Heart right ventricle (tissue), 16 donors: ENCODE measurements around the gene CERS1. TPM values are rescaled to one million over a fixed set of nuclear protein-coding genes. Genes with fewer than 3 reads are reported as not detected.

Experiments
- ATAC-seq, 8 donors: fragments of 200-7000 bp; cut with Tn5 transposase; one replicate each; pipeline ENCODE4 v1.9.1; 2020; ENCODE audit warnings: mild to moderate bottlenecking in 8 of 8, moderate library complexity in 8 of 8, moderate number of reproducible peaks in 1 of 8
- DNase-seq, 2 donors: peaks; one replicate each; pipeline ENCODE4 v3.0.0-alpha.2; 2020
- H3K27ac ChIP-seq, 10 donors: fragments of 200-600 bp; sonication (generic) in 2 of 10; one replicate each; pipeline versions ENCODE4 v1.5.0 to v1.8.0; 2020 to 2022; ENCODE audit warnings: mild to moderate bottlenecking in 3 of 10
- H3K27me3 ChIP-seq, 7 donors: fragments of 200-600 bp; one replicate each; pipeline ENCODE4 v1.8.0; 2021 to 2022; ENCODE audit warnings: mild to moderate bottlenecking in 2 of 7
- H3K36me3 ChIP-seq, 9 donors: fragments of 200-600 bp; sonication (generic) in 1 of 9; one replicate each; pipeline versions ENCODE4 v1.5.0 to v1.8.0; 2020 to 2022; ENCODE audit warnings: mild to moderate bottlenecking in 2 of 9
- H3K4me1 ChIP-seq, 9 donors: fragments of 200-600 bp; sonication (generic) in 1 of 9; one replicate each; pipeline versions ENCODE4 v1.5.0 to v1.8.0; 2020 to 2022; ENCODE audit warnings: mild to moderate bottlenecking in 4 of 9
- H3K4me3 ChIP-seq, 10 donors: fragments of 200-600 bp; sonication (generic) in 2 of 10; one replicate each; pipeline versions ENCODE4 v1.5.0 to v1.8.0; 2020 to 2022; ENCODE audit warnings: mild to moderate bottlenecking in 7 of 10, moderate library complexity in 2 of 10
- H3K9me3 ChIP-seq, 11 donors: fragments of 200-600 bp in 10 of 11; sonication (generic) in 2 of 11; one replicate each; pipeline versions ENCODE4 v1.5.0 to v1.8.0; 2013 to 2022; ENCODE audit warnings: mild to moderate bottlenecking in 2 of 11, control low read depth in 1 of 11, moderate library complexity in 1 of 11
- CTCF ChIP-seq, 9 donors: fragments of 200-600 bp; sonication (generic) in 2 of 9; IDR thresholded peaks; one replicate each; pipeline versions ENCODE4 v1.5.0 to v1.8.0; 2021 to 2022; ENCODE audit warnings: antibody characterized with exemption in 9 of 9, mild to moderate bottlenecking in 5 of 9, moderate library complexity in 1 of 9
- WGBS, 2 donors: extraction: QIAGEN DNeasy Blood & Tissue Kit; methylation state at CpG; one replicate each; pipeline ENCODE4 v1.1.7; 2013; ENCODE audit warnings: inconsistent platforms in 1 of 2; 5-methylcytosine and 5-hydroxymethylcytosine counted together
- intact Hi-C, 10 donors: fragments of 100-400 bp; cut with DNase I; formaldehyde crosslinking; loops; one replicate each; pipeline versions ENCODE4 v1.11.1 to v1.14.2; 2022
- polyA plus RNA-seq, 2 donors: library from polyadenylated mRNA; stranded (reverse); fragments of 200-250 nt; gene quantifications; one replicate each; pipeline ENCODE4 v1.2.3, GENCODE V29; 2013
- total RNA-seq, 10 donors: library from RNA; stranded (reverse); fragmentation: NEBNext Ultra II Directional in 3 of 10; extraction: Animal tissue kit (Norgen Biotek cat#: 25700) in 3 of 10; gene quantifications; one replicate each; pipeline versions ENCODE4 v1.2.1 to v1.2.4, GENCODE V29; 2021 to 2023
- donor health status: Arrhythmogenic right ventricular cardiomyopathy.
- donor health status: ischemic (EF 13 %, LVEDD 7.1; RV severe dilation, severe dysfunction).
- donor health status: healthy with polysubstance abuse.
- donor health status: DM: no; HTN: yes; CAD: no.
- donor health status: DM: no; HTN: no; CAD: no.
- donor health status: ischemic (EF 25% LVEDD 6.9; RV normal size, moderate dysfunction).
- donor health status: ischemic (EF 25% LVEDD 5.7; RV mildly dilated, moderate dysfunction).
- donor health status: healthy.
- donor health status: DM: yes; HTN: yes; CAD: no.
- donor health status: Ischemic cardiomyopathy.
- donor health status: ischemic (EF 35%, LVEDD 5.7; RV mildly dilated, moderate dysfunction).
- donor health status: nonischemic (EF 11% LVEDD 7.7; RV severe dilation, severe dysfunction).
- donor health status: DM: yes; HTN: yes; CAD: no.
- donor health status: PGD.
- donor health status: ischemic (EF 29% LVEDD 5.4; RV normal size, mild dysfunction).
- donor health status: nonischemic (EF 23%, LVEDD 6.1; RV moderate dilation, normal function).

Gene CERS1
- total and polyA plus RNA-seq, 12 donors: 0.37 to 3.3 (median 1.0) TPM

GRCh38 chr19:18863843-18864362, 32.1 kb downstream of the CERS1 start:
- DNase-seq (no peak), ATAC-seq (no peak)
- Histone ChIP-seq H3K27ac (no peak overlapping the region), H3K36me3 (peaks cover 12 to 96% (median 80%) of the 10 kb centered on the region in 9 donors), H3K9me3 (no peaks in the 10 kb centered on the region), H3K4me3 (no peak overlapping the region), H3K27me3 (peaks cover 0 to 7% (median 0%) of the 10 kb centered on the region in 7 donors), H3K4me1 (peaks cover 0 to 37% (median 18%) of the 10 kb centered on the region in 9 donors)
- no peak for TF ChIP-seq CTCF (IDR thresholded peaks at IDR 0.05)
- 68 to 69% methylated on average over 16 of the region's 16 CpGs for whole genome bisulfite sequencing, 2 donors
- intact Hi-C loops: loop anchor here in 1 of 10 donors (5.0 kb wide), 1 partner anchor 262 kb away; no protein-coding TSS in a partner anchor

- Histone ChIP-seq H3K36me3 (peaks cover 12 to 100% (median 87%) of the 10 kb centered on the region in 9 donors), H3K4me3 (no peak overlapping the region), H3K27ac (no peak overlapping the region), H3K4me1 (peaks cover 0 to 39% (median 18%) of the 10 kb centered on the region in 9 donors), H3K9me3 (no peaks in the 10 kb centered on the region), H3K27me3 (peaks cover 0 to 4% (median 0%) of the 10 kb centered on the region in 7 donors)
- 88 to 92% methylated on average over 33 of the region's 33 CpGs for WGBS, 2 donors
- DNase-seq (no peak), ATAC-seq (no peak)
- intact Hi-C loops: loop anchor here in 1 of 10 donors (5.0 kb wide), 1 partner anchor 261 kb away; no protein-coding TSS in a partner anchor
- no peak for TF ChIP-seq CTCF (IDR thresholded peaks at IDR 0.05)
These were observed 32.7 kb downstream of the CERS1 start for GRCh38 chr19:18862976-18863842.

GRCh38 chr19:18861917-18862316, 34.0 kb downstream of the CERS1 start:
- H3K36me3 ChIP-seq: peaks cover 12 to 100% (median 92%) of the 10 kb centered on the region in 9 donors
- 90 to 96% methylated on average over 12 of the region's 12 CpGs for WGBS, 2 donors
- no peak for TF ChIP-seq CTCF (IDR thresholded peaks at IDR 0.05)
- no peaks in the 10 kb centered on the region for H3K9me3 ChIP-seq
- H3K27ac ChIP-seq: no peak overlapping the region
- DNase-seq (no peak), ATAC-seq (no peak)
- H3K4me3 ChIP-seq: no peak overlapping the region
- intact Hi-C loops: loop anchor here in 1 of 10 donors (5.0 kb wide), 1 partner anchor 260 kb away; no protein-coding TSS in a partner anchor
- H3K4me1 ChIP-seq: peaks cover 0 to 35% (median 18%) of the 10 kb centered on the region in 9 donors
- H3K27me3 ChIP-seq: no peaks in the 10 kb centered on the region

- Histone ChIP-seq H3K4me3 (no peak overlapping the region), H3K27ac (no peak overlapping the region), H3K4me1 (peaks cover 0 to 29% (median 18%) of the 10 kb centered on the region in 9 donors), H3K9me3 (no peaks in the 10 kb centered on the region), H3K27me3 (no peaks in the 10 kb centered on the region), H3K36me3 (peaks cover 12 to 100% (median 95%) of the 10 kb centered on the region in 9 donors)
- TF ChIP-seq CTCF (IDR thresholded peaks at IDR 0.05): no peak
- no peak for ATAC-seq
- 86 to 89% methylated on average over 9 of the region's 9 CpGs for WGBS, 2 donors
- intact Hi-C loops: loop anchor here in 1 of 10 donors (5.0 kb wide), 1 partner anchor 259 kb away; no protein-coding TSS in a partner anchor
- no peak for DNase-seq
These were observed 34.7 kb downstream of the CERS1 start for GRCh38 chr19:18861235-18861634.
